GM18517 (cell line): Measurements from ENCODE around the gene RHBDL3.
"Not testable (repeated sequence)": the region's sequence is repeated elsewhere in the genome, so short reads cannot be mapped to it uniquely, and the experiment has no call there.

Experiments
- ATAC-seq: cut with Tn5 transposase; IDR thresholded peaks from one replicate; pipeline ENCODE4 v1.9.1; 2021; ENCODE audit warnings: mild to moderate bottlenecking, moderate library complexity; ENCODE audit not compliant: unreplicated experiment

The RHBDL3 gene

GRCh38 chr17:32265192-32265923 lies at the start of gene RHBDL3:
Gene RHBDL3, plus strand, starts transcription at chr17:32265832. Its CDS starts 358 bp downstream, at chr17:32266190.
- ATAC-seq = no peak

GRCh38 chr17:32222621-32223020 lies 43.0 kb upstream of the RHBDL3 start:
- ATAC-seq = no peak

GRCh38 chr17:32223703-32224102 lies 41.9 kb upstream of the RHBDL3 start:
- no peak for ATAC-seq

GRCh38 chr17:32226886-32227285 lies 38.7 kb upstream of the RHBDL3 start:
- no peak for ATAC-seq

GRCh38 chr17:32227910-32228309 lies 37.7 kb upstream of the RHBDL3 start:
- no peak for ATAC-seq

GRCh38 chr17:32235588-32235987 lies 30.0 kb upstream of the RHBDL3 start:
- ATAC-seq = no peak

- no peak for ATAC-seq
Observed at GRCh38 chr17:32239456-32239855, 26.2 kb upstream of the RHBDL3 start.

GRCh38 chr17:32240750-32241149 lies 24.9 kb upstream of the RHBDL3 start:
- no peak for ATAC-seq

GRCh38 chr17:32241640-32242039 lies 24.0 kb upstream of the RHBDL3 start:
- ATAC-seq = no peak

- ATAC-seq = no peak
Observed at GRCh38 chr17:32249475-32249874, 16.2 kb upstream of the RHBDL3 start.

- ATAC-seq = no peak
Observed at GRCh38 chr17:32253117-32253611, 12.5 kb upstream of the RHBDL3 start.

GRCh38 chr17:32256012-32256700 lies 9.5 kb upstream of the RHBDL3 start:
- ATAC-seq = no peak

- no peak for ATAC-seq
Observed at GRCh38 chr17:32256701-32257019, 9.0 kb upstream of the RHBDL3 start.

- ATAC-seq = no peak
Observed at GRCh38 chr17:32258383-32259140, 7.1 kb upstream of the RHBDL3 start.

GRCh38 chr17:32259586-32259985 lies 6.0 kb upstream of the RHBDL3 start:
- ATAC-seq = no peak

GRCh38 chr17:32261417-32261736 lies 4.3 kb upstream of the RHBDL3 start:
- no peak for ATAC-seq

GRCh38 chr17:32261936-32262510 lies 3.6 kb upstream of the RHBDL3 start:
- no peak for ATAC-seq

- ATAC-seq = not testable (repeated sequence)
Observed at GRCh38 chr17:32263515-32263914, 2.1 kb upstream of the RHBDL3 start.

- ATAC-seq = no peak
Observed at GRCh38 chr17:32264140-32264799, 1.4 kb upstream of the RHBDL3 start.

- no peak for ATAC-seq
Observed at GRCh38 chr17:32264823-32265191, 825 bp upstream of the RHBDL3 start.

- ATAC-seq = no peak
Observed at GRCh38 chr17:32266051-32266388, 388 bp downstream of the RHBDL3 start.
